KBM-7 (cell line): ENCODE data around the gene CD59.

Experiments used
- DNase-seq: peaks from one replicate; pipeline ENCODE4 v3.0.0-alpha.2; 2015
- in situ Hi-C: fragments of 300-500 bp; cut with MboI; formaldehyde crosslinking; loops from 2 replicates; pipeline ENCODE4 v1.14.3; 2020; ENCODE audit warnings: low sequenced_read_pairs, low pct_unique_long_range_greater_than_20kb, mixed read lengths

The CD59 gene

GRCh38 chr11:33699515-33700062 lies 36.6 kb downstream of the CD59 start:
- DNase-seq = no peak
- in situ Hi-C loops = loop anchor here (25.0 kb wide), 1 partner anchor 337 kb away; no protein-coding TSS in a partner anchor

DNA sequence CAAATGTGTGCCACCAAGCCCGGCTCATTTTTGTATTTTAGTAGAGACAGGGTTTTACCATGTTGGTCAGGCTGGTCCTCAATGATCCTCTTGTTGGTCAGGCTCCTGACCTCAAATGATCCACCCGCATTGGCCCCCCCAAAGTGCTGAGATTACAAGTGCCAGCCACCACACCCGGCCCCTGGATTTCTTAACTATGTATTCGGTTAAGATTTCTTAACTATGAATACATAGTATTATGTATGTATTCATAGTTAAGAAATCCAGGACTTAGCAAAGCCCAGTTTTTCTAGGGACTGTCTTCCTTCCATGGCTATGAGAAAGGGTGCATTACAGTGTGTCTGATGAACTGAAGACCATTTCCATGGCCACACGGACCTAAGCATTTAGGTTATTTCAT lies 37.3 kb downstream of the CD59 start:
- DNase-seq = no peak
- in situ Hi-C loops = loop anchor here (25.0 kb wide), 1 partner anchor 337 kb away; no protein-coding TSS in a partner anchor

DNA sequence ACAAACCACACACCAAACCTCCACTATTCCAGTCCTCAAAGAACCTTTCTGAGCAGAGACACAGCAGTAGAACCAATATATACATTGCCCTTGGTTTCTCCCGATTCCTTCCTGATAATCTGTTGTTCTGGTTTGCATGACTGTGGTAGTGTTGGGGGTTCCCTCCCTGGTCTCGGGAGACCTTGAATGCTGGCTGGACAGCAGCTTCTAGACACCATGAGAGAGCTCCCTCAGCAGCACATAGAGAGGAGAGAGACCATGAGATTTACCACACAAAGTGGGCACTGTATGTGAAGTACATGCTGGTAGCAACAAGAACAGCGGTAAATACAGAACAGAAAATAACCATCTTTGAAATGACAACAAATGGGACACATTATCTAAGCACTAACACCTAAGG lies 38.2 kb downstream of the CD59 start:
- in situ Hi-C loops = loop anchor here (25.0 kb wide), 1 partner anchor 336 kb away; no protein-coding TSS in a partner anchor
- DNase-seq = no peak

- in situ Hi-C loops = loop anchor here (25.0 kb wide), 1 partner anchor 335 kb away; no protein-coding TSS in a partner anchor
- no peak for DNase-seq
Observed at GRCh38 chr11:33696931-33697638, 39.1 kb downstream of the CD59 start.

- peak; percentile 32 for DNase-seq
- in situ Hi-C loops = loop anchor here (25.0 kb wide), 1 partner anchor 334 kb away; no protein-coding TSS in a partner anchor
Observed at GRCh38 chr11:33696411-33696810, 39.8 kb downstream of the CD59 start.

DNA sequence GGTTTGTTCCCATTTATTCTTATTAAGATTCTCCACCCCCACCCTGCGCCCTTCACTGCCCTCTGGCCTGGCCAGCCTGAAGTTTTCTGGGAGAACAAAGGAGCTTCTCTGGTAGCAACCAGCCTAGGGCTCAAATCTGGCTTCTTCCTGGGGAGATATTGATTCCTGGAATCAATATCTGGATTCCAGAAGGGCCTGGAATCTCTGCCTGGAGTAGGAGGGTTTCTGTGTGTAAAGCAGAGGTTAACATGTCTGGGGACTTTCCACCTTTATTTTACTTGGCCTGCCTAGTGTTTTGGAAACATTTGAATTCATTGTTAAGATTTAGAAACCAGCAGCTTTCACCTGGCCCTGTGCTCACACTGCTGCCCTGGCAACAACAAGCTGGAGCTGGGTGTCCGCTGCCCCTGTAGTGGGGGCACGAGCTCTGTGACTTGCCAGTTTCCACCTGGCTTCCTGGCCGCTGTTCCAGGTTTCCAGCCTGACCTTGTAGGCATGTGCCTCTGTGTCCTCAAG lies 41.1 kb downstream of the CD59 start:
- in situ Hi-C loops = loop anchor here (25.0 kb wide), 1 partner anchor 333 kb away; no protein-coding TSS in a partner anchor
- no peak for DNase-seq

DNA sequence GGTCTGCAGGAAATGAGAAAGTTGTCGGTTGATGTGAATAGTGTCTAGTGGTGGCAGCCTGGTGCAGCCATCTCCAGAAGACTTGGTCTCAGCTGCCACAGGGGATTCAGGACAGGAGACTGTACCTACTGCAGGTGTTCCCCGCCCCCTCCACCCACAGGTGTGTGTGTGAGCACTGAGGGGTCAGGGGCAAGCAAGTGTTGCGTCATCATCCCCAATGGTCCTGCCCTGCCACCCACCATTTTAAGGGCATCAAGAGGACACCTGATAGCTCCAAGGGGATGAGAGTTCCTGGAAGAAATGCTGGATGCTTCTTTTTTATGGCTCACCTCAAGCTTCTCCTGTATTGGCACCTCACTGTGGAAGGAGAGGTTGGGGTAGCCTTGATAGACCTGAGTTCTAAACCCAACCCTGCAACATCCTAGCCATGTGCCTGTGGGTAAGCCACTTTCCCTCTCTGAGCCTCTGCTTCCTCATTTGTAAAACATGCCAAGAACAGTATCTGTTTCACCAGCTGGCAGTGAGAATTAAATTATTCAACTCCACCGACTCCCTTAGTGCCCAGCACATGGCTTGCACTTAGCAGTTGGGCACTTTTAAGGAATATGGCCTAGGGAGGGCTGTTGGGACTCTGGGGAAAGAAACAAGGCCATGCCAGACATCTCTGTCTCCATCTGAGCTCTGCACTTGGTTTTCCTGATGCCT lies 41.7 kb downstream of the CD59 start:
- in situ Hi-C loops = loop anchor here (25.0 kb wide), 1 partner anchor 332 kb away; no protein-coding TSS in a partner anchor

GRCh38 chr11:33692541-33692940 lies 43.7 kb downstream of the CD59 start:
- in situ Hi-C loops = loop anchor here (25.0 kb wide), 1 partner anchor 330 kb away; no protein-coding TSS in a partner anchor
- no peak for DNase-seq

More for the DNA sequence above, 41.7 kb downstream of the CD59 start:
- DNase-seq = peak; percentile 31

- in situ Hi-C loops = loop anchor here (25.0 kb wide), 1 partner anchor 330 kb away; no protein-coding TSS in a partner anchor
- DNase-seq = no peak
Observed at GRCh38 chr11:33692013-33692504, 44.2 kb downstream of the CD59 start.

DNA sequence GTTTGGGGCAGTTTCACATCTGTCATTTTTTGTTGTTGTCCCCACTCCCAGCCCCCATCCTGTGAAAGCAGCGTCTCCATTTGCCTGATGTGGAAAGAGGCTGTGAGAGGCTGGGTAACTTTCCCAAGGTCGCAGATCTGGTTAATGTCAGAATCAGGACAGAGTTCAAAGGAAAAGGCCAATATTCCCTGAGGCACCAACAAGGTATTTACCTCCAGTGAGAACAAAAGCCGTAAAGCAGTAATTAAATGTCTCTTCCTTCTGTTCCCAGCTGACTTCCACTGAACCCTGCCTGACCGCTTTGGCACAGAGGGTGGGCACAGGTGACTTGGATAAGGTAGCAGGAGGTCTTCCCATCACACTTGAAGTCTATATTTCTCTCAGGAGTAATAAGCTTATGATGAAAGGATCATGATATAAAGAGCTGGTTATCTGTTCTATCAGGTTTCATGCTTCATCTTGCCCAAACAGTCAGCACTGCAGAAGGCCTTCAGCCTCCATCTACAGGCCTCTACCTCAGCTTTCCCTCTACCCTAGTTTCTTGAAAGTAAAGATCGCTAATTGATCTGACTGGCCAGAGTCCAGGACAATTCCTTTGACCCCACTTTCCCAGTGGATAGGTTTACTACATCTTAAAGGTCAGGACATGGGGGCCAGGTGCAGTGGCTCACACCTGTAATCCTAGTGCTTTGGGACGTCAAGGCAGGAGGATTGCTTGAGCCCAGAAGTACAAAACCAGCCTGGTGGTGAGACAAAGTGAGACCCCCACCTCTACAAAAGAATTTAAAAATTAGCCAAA lies 45.0 kb downstream of the CD59 start:
- in situ Hi-C loops = loop anchor here (25.0 kb wide), 1 partner anchor 329 kb away; no protein-coding TSS in a partner anchor
- DNase-seq = no peak

DNA sequence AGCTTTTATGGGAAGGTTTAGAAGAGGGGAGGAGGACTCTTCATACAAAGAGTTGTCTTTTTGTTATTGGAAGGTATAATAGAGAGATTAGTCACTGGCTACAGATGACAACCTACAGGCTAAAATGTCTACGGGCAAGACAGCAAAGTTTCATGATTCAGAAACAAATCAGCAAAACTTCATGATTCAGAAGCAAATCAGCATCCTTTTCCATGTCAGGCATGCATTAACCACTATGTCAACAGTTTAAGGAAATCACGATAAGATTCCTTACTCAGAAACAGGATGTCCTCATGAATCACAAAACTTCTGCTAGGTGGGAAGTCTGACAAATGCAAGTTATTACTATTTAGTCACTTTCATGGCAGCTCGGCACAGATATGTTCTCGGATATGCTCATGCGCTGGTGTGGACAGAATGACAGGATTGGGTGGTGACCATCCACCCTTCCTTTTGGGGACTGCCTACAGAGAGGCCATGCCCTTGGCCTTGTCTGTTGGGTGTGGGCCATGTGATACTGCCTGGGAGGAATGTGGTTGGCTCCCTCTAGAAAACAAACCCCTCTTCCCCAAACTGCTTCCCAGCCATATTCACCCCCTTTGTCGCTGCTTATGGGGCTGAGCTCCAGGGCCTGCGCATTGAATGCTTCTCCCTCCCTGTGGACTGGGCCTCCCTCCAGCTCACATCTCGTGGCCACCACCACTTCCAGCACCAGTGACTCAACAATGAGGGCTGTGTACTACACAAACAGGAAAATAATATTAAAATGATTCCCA lies 45.7 kb downstream of the CD59 start:
- DNase-seq = no peak
- in situ Hi-C loops = loop anchor here (25.0 kb wide), 1 partner anchor 328 kb away; no protein-coding TSS in a partner anchor

GRCh38 chr11:33689501-33689900 lies 46.7 kb downstream of the CD59 start:
- no peak for DNase-seq
- in situ Hi-C loops = loop anchor here (25.0 kb wide), 1 partner anchor 327 kb away; no protein-coding TSS in a partner anchor

DNA sequence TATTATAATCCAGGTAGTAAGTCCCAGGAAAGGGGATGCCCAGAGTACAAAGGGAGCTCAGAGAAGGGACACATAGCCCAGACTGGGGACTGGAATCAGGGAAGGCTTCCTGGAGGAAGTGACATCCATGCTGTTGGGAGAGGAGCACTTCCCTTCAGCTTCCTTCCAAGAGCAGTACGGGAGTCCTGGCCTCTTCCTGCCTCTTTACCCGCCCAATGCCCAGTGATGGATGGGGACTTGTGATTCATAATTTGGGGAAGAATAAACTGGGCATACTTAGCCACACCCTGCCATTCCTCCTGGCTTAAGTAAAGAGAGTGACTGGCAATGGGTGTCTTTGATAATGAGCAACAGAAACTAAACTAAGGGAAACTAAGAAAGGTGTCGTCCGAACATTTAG lies 47.1 kb downstream of the CD59 start:
- in situ Hi-C loops = loop anchor here (25.0 kb wide), 1 partner anchor 327 kb away; no protein-coding TSS in a partner anchor
- DNase-seq = no peak

- DNase-seq = peak; percentile 63
- in situ Hi-C loops = loop anchor here (25.0 kb wide), 1 partner anchor 326 kb away; no protein-coding TSS in a partner anchor
Observed at GRCh38 chr11:33687733-33688479, 48.3 kb downstream of the CD59 start.

DNA sequence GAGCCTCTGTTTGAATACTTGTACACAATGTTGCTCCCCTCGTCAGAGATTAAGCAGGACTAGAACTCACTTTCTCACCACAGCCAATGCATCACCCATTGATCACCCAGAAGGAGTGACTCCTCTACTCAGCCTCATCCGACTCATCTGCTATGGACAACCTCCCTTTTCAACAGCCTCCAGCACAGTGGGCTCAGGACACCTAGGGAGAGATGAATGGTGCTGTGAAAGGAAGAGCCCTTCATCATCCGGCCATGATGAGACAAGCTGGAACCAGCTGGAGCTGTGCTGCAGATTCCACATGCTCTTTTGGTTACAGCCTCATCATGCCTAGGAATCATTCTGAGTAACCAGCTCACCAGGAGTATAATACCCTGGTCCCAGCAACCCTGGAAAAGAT lies 51.1 kb downstream of the CD59 start:
- in situ Hi-C loops = loop anchor here (25.0 kb wide), 1 partner anchor 323 kb away; no protein-coding TSS in a partner anchor
- DNase-seq = no peak

DNA sequence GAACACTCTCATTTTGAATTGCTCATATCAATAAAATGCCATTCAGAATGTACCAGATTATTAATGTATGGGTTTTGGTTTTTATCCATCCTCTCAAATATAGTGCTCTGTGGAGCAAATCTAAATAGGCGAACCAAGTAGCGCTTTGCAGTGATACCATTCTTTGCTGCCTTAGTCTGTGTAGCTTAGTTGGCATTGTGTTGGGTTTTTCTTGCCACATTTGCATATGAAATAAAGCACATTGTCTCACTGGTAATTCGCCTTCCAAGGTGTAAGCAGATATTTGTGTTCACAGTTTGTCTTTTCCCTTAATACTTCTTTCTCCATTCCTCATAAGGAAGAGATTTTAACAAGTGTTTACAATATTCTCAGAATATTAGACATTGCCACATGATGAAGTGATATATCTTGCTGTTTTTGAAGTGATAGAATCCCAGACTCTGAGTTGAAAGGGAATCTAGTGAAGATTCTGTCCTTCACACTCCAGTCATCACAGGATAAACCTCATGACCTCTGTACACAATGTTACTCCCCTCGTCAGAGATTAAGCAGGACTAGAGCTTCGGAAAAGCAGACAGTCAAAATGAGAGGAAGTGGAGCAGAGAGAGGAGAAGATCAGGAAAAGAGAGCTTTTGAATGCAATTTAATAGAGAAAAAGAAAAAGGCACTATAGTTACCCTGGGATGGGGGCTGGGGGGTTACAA lies 52.1 kb downstream of the CD59 start:
- no peak for DNase-seq
- in situ Hi-C loops = loop anchor here (25.0 kb wide), 1 partner anchor 322 kb away; no protein-coding TSS in a partner anchor
